IPS-NIHi7 (cell line): Measurements from ENCODE around the gene ZNF831.
A peak's percentile ranks its signal among the peaks of the same experiment; 100 is the strongest.

ENCODE experiments used
- DNase-seq: peaks from one replicate; pipeline ENCODE4 v3.0.0; 2012; ENCODE audit warnings: mixed read lengths; ENCODE audit errors: extremely low spot score

The ZNF831 gene

GRCh38 chr20:59247731-59248684, 84.4 kb downstream of the ZNF831 start:
- no peak for DNase-seq

GRCh38 chr20:59250293-59250692, 86.7 kb downstream of the ZNF831 start:
- no peak for DNase-seq

- DNase-seq, result no peak
Measured at GRCh38 chr20:59253325-59253724, 89.7 kb downstream of the ZNF831 start.

- peak; percentile 25 for DNase-seq
Measured at GRCh38 chr20:59253779-59254319, 90.2 kb downstream of the ZNF831 start.

GRCh38 chr20:59255256-59255655, 91.6 kb downstream of the ZNF831 start:
- DNase-seq, result no peak

GRCh38 chr20:59258221-59258621, 94.6 kb downstream of the ZNF831 start:
- no peak for DNase-seq

- no peak for DNase-seq
Measured at GRCh38 chr20:59259946-59260345, 96.3 kb downstream of the ZNF831 start.

GRCh38 chr20:59265298-59265697, 101.7 kb downstream of the ZNF831 start:
- no peak for DNase-seq

- DNase-seq, result peak; percentile 36
Measured at GRCh38 chr20:59268870-59269269, 105.2 kb downstream of the ZNF831 start.

GRCh38 chr20:59269411-59270025, 105.9 kb downstream of the ZNF831 start:
- no peak for DNase-seq

GRCh38 chr20:59270380-59270779, 106.8 kb downstream of the ZNF831 start:
- no peak for DNase-seq

- DNase-seq, result no peak
Measured at GRCh38 chr20:59273739-59274357, 110.2 kb downstream of the ZNF831 start.

GRCh38 chr20:59276938-59277337, 113.3 kb downstream of the ZNF831 start:
- no peak for DNase-seq

- no peak for DNase-seq
Measured at GRCh38 chr20:59284470-59284869, 120.8 kb downstream of the ZNF831 start.

GRCh38 chr20:59289994-59290393, 126.4 kb downstream of the ZNF831 start:
- no peak for DNase-seq

GRCh38 chr20:59291740-59292383, 128.2 kb downstream of the ZNF831 start:
- DNase-seq, result no peak

GRCh38 chr20:59295531-59295930, 131.9 kb downstream of the ZNF831 start:
- no peak for DNase-seq

GRCh38 chr20:59297686-59298085, 134.1 kb downstream of the ZNF831 start:
- no peak for DNase-seq

- peak; percentile 32 for DNase-seq
Measured at GRCh38 chr20:59299945-59300332, 136.3 kb downstream of the ZNF831 start.

GRCh38 chr20:59300333-59301081, 136.9 kb downstream of the ZNF831 start, which contains the start of gene EDN3:
Gene EDN3, plus strand, starts transcription at chr20:59300611. Its CDS starts 202 bp downstream, at chr20:59300813.
- peak; percentile 33 for DNase-seq
